ENCODE measurements around the gene PRF1. TPM values are rescaled to one million over a fixed set of nuclear protein-coding genes. Genes with fewer than 3 reads are reported as not detected.
"Not testable (repeated sequence)": the region's sequence is repeated elsewhere in the genome, so short reads cannot be mapped to it uniquely, and the experiment has no call there.

PRF1 gene
- total RNA-seq, 1 donor from 2014 or later = 103 TPM

DNA sequence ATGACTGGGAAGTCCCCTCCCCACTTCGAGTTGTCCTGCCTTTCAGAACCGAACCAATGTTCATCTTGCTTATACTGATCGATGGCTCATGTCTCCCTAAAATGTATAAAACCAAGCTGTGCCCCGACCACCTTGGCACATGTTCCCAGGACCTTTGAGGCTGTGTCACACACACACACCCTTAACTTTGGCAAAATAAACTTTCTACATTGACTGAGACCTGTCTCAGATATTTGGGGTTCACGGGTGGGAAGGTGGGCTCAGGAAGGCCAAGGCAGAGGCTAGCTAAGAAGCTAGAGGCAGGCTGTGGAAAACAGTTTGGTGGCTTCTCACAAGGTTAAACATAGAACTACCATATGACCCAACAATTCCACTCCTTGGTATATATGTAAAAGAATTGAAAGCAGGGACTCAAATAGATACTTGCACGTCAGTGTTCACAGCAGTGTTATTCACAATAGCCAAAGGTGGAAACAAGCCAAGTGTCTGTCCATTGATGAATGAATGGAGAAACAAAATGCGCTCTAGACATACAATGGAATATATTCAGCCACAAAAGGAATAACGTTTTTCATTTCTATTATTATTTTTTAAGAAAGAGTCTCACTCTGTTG lies 15.4 kb downstream of the PRF1 start:
- no peak overlapping the region for H3K4me3 Mint-ChIP-seq
- H3K27ac Mint-ChIP-seq = peak overlapping the region; percentile 92
- intact Hi-C loops (cut with micrococcal nuclease) = loop anchor here (1.0 kb wide), 4 partner anchors 9 to 69 kb away; no protein-coding TSS in a partner anchor
- H3K36me3 Mint-ChIP-seq (ENCODE audit: low read depth) = no peaks in the 10 kb centered on the region
- no peaks in the 10 kb centered on the region for H3K9me3 Mint-ChIP-seq
- no peak for DNase-seq (ENCODE audit: low spot score)
- H3K4me1 Mint-ChIP-seq (ENCODE audit: low read depth) = peaks cover 26% of the 10 kb centered on the region
- H3K27me3 Mint-ChIP-seq (ENCODE audit: insufficient read depth) = peaks cover 11% of the 10 kb centered on the region

DNA sequence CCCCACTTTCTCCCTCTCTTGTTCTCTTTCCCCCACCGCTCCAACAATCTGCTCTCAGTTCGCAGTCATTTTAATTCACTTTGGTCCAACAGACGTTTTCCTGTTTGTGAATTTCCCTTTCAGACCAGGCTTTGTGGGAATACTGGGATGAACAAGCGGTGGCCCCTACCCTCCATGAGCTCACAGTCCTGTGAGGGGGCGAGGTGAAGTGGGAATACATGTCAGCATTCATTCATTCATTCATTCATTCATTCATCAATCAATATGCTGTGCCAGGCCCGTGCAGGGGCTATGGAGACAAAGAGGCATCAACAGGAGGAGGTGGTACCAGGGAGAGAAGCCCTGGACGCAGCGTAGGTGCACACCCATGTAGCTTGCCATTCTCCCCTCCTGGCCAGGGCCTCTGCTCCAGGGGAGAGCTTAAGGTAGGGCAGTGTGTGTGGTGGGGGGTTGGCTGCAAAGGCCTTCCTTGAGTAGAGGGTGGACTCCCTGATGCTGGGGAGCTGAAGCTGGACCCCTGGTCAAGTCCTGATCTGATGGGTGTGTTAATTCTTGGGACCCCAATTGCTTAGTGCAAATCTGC lies 16.1 kb downstream of the PRF1 start:
- Mint-ChIP-seq H3K9me3 (no peaks in the 10 kb centered on the region), H3K27ac (peak overlapping the region; percentile 92), H3K27me3 (ENCODE audit: insufficient read depth) (peaks cover 11% of the 10 kb centered on the region), H3K36me3 (ENCODE audit: low read depth) (no peaks in the 10 kb centered on the region), H3K4me1 (ENCODE audit: low read depth) (peaks cover 22% of the 10 kb centered on the region), H3K4me3 (no peak overlapping the region)
- DNase-seq (ENCODE audit: low spot score) = no peak
- intact Hi-C loops (cut with micrococcal nuclease) = no loop called here

DNA sequence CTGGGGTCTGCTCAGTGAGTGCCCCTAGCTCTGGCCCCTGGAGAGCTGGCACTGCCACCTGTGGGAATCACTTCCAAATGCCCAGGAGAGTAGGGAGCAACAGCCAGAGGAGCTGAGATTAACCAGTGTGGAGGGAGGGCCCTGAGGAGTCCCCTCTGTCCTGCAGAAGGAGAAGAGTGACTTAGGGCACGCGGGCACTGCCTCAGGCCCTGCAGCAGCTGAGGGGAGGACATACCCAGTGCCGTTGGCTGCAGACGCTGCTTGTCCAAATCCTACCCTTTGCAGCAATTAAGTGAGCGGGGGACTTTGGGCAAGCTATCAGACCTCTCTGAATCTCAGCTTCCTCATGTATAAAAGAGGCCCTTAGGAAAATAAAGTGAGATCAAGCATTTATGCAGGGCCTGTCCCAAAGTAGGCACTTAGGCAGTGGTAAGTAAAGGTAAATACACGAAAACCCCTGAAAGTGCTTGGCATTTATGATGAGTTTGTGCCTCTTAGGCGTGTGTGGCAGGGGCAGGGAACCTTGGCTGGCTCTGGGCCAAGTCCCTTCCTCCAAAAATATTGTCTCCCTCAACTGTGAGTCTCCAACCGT lies 16.9 kb downstream of the PRF1 start:
- intact Hi-C loops (cut with micrococcal nuclease) = no loop called here
- Mint-ChIP-seq H3K36me3 (ENCODE audit: low read depth) (no peaks in the 10 kb centered on the region), H3K27me3 (ENCODE audit: insufficient read depth) (peaks cover 6% of the 10 kb centered on the region), H3K9me3 (no peaks in the 10 kb centered on the region), H3K27ac (no peak overlapping the region), H3K4me1 (ENCODE audit: low read depth) (peaks cover 22% of the 10 kb centered on the region), H3K4me3 (no peak overlapping the region)
- DNase-seq (ENCODE audit: low spot score) = no peak

DNA sequence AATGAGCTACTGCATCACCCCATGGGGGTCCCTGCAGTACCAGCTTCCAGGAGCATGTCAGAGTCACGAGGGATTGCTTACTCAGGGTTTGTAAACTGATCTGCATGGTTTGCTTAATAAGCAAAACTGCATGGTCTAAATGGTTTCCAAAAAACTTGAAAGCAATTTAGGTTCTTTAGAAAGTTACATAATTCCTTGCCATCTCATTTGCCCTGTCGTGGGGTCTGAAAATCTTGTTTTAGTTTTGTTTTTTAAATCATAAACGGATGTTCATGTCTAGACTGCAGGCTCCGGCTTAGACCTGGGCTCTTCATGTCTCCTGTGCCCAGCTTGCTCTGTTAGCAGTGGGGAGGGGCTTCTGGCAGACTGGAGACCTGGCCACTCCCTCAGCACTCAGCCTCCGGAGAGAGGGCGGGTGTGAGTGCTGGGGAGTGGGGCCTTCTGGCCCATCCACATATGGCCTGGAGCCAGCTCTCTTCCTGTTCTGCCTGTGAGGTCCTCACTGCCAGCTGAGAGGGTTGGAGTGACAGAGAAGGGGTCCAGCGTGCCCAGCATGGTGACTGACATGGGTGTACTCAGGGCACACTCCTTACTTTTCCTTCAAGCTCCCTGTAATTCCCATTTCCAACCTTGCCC lies 17.5 kb downstream of the PRF1 start:
- H3K27ac Mint-ChIP-seq = no peak overlapping the region

DNA sequence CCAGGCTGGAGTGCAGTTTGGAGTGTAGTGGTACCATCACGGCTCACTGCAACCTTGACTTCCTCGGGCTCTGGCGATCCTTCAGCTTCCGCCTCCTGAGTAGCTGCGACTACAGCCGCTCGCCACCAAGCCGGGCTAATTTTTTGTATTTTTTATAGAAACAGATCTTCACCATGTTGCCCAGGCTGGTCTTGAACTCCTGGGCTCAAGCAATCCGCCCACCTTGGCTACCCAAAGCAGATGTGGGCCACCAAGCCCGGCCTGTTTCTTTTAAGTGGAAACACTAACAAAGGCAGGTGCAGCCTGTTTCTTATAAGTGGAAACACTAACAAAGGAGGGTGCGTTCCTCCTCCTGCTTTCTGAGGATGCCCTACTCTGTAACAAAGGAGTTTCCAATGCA lies 18.2 kb downstream of the PRF1 start:
- H3K9me3 Mint-ChIP-seq = no peaks in the 10 kb centered on the region
- no peak overlapping the region for H3K4me3 Mint-ChIP-seq
- DNase-seq (ENCODE audit: low spot score) = no peak

More for the DNA sequence above, 17.5 kb downstream of the PRF1 start:
- DNase-seq (ENCODE audit: low spot score) = no peak
- Mint-ChIP-seq H3K4me3 (no peak overlapping the region), H3K36me3 (ENCODE audit: low read depth) (no peaks in the 10 kb centered on the region), H3K4me1 (ENCODE audit: low read depth) (peaks cover 25% of the 10 kb centered on the region), H3K27me3 (ENCODE audit: insufficient read depth) (peaks cover 5% of the 10 kb centered on the region), H3K9me3 (no peaks in the 10 kb centered on the region)
- intact Hi-C loops (cut with micrococcal nuclease) = no loop called here

DNA sequence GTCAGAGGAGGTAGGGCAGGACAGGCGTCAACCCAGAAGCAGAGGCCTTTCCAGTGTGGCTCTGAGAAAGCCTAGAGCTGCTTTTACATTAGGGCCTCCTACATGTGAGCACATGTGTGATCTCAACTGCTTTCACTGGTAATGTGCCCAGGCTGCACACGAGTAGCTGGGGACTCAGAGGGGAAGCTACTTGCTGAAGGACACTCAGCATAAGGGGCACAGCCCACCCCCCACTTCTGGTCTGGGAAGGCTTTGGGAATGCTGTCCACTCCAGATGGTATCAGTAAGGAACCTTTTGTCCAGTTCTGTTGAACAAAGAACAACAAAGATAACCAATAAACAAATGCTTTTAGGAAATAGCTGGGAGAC lies 18.9 kb downstream of the PRF1 start:
- Mint-ChIP-seq H3K9me3 (no peaks in the 10 kb centered on the region), H3K36me3 (ENCODE audit: low read depth) (peaks cover 2% of the 10 kb centered on the region), H3K27ac (no peak overlapping the region), H3K4me1 (ENCODE audit: low read depth) (peaks cover 36% of the 10 kb centered on the region), H3K27me3 (ENCODE audit: insufficient read depth) (peaks cover 5% of the 10 kb centered on the region), H3K4me3 (no peak overlapping the region)
- no peak for DNase-seq (ENCODE audit: low spot score)
- intact Hi-C loops (cut with micrococcal nuclease) = no loop called here

More for the DNA sequence above, 18.2 kb downstream of the PRF1 start:
- Mint-ChIP-seq H3K4me1 (ENCODE audit: low read depth) (peaks cover 32% of the 10 kb centered on the region), H3K27ac (no peak overlapping the region), H3K27me3 (ENCODE audit: insufficient read depth) (peaks cover 5% of the 10 kb centered on the region), H3K36me3 (ENCODE audit: low read depth) (peaks cover 2% of the 10 kb centered on the region)
- intact Hi-C loops (cut with micrococcal nuclease) = no loop called here

DNA sequence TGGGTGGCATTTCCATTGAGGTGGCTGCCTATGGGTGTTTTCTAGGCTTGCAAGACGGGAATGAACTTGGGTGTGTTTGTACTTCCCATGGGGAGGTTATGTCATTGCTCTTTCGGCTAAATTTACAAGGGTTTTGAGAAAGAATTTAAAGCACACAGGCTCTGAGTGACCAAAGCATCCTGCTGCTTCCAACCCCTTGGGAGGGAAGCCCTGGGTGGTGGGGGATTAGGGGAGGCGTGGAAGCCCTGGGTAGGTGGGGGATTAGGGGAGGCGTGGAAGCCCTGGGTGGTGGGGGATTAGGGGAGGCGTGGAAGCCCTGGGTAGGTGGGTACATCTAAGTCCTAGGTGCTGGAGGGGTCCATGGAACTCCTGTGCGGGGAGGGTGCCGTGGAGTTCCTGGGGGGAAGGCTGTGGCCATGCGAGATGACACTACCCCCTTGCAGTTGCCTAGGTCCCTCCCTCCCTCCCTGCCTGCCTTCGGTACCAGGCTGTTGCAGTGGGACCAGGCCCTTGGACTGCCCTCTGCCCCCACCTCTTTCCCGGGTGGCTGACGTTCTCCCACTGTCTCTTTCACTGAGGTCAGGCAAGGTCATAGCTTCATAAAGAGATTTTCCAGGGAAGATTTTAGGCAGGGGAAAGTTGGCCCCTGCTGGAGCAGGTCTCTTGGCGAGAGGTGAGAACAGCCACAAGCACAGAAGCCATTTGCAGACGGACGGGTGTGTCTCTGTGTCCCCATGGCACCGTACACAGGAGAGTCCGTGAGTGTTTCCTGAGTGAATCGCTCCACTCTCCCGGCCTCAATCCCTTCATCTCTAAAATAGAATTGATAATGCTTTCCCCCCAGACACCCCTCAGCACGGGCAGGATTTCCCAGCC lies 19.5 kb downstream of the PRF1 start:
- intact Hi-C loops (cut with micrococcal nuclease) = no loop called here
- H3K36me3 Mint-ChIP-seq (ENCODE audit: low read depth) = peaks cover 2% of the 10 kb centered on the region
- H3K27me3 Mint-ChIP-seq (ENCODE audit: insufficient read depth) = peaks cover 5% of the 10 kb centered on the region
- no peaks in the 10 kb centered on the region for H3K9me3 Mint-ChIP-seq
- no peak for DNase-seq (ENCODE audit: low spot score)
- H3K27ac Mint-ChIP-seq = no peak overlapping the region
- H3K4me3 Mint-ChIP-seq = no peak overlapping the region
- peaks cover 37% of the 10 kb centered on the region for H3K4me1 Mint-ChIP-seq (ENCODE audit: low read depth)

DNA sequence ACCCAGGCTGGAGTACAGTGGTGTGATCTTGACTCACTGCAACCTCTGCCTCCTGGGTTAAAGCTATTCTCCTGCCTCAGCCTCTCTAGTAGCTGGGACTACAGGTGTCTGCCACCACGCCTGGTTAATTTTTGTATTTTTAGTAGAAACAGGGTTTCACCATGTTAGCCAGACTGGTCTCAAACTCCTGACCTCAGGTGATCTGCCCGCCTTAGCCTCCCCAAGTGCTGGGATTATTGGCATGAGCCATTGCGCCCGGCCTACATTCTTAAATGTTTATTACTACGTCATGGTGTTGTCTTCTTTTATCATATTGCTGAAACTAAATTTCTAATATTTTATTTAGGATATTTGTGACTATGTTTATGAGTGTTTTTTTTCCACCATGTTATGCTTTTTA lies 21.4 kb downstream of the PRF1 start:
- H3K36me3 Mint-ChIP-seq (ENCODE audit: low read depth); H3K27me3 Mint-ChIP-seq (ENCODE audit: insufficient read depth); H3K4me3 Mint-ChIP-seq; H3K9me3 Mint-ChIP-seq; DNase-seq (ENCODE audit: low spot score); intact Hi-C loops (cut with micrococcal nuclease); H3K27ac Mint-ChIP-seq: not testable (repeated sequence)
- peaks cover 42% of the 10 kb centered on the region for H3K4me1 Mint-ChIP-seq (ENCODE audit: low read depth)

DNA sequence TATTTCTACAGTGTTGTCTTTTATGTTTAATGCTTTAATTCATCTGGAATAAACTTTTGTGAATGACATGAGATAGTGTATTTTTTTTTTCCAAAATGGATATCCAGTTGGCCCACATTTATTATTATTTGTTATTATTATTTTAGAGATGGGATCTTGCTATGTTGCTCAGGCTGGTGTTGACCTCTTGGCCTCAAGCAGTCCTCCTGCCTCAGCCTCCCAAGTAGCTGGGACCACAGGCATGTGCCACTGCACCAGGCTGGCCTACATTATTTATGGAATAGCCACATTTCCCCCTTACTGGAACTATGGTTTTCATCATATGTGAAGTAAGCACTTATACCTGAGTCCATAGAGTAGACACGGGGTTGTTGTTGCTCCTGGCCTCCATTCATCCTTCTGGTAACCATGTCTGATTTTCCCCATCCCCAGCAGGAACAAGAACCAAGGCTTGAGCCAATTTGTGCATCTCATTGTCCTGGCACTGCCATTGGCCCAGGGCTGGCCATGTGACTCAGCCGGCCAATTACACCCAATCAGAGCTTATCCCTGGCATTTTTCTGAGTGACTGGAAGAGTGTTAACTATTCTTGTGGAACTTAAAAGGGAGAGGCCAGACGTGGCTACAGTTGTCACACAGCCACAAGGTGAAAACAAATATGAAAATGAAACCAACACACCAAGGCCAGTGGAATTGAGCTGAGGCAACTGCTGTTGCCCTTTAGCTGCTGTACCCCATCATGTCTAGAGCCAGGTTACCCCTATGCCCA lies 23.1 kb downstream of the PRF1 start:
- DNase-seq (ENCODE audit: low spot score) = peak; percentile 29
- peak overlapping the region; percentile 88 for H3K27ac Mint-ChIP-seq
- peak overlapping the region; percentile 61 for H3K4me3 Mint-ChIP-seq
- peaks cover 2% of the 10 kb centered on the region for H3K36me3 Mint-ChIP-seq (ENCODE audit: low read depth)
- peaks cover 5% of the 10 kb centered on the region for H3K27me3 Mint-ChIP-seq (ENCODE audit: insufficient read depth)
- intact Hi-C loops (cut with micrococcal nuclease) = loop anchor here (1.0 to 10.0 kb wide), 7 partner anchors 15 to 1517 kb away; partner anchors contain the start of genes PPA1 and TYSND1
- H3K4me1 Mint-ChIP-seq (ENCODE audit: low read depth) = peaks cover 49% of the 10 kb centered on the region
- H3K9me3 Mint-ChIP-seq = no peaks in the 10 kb centered on the region

DNA sequence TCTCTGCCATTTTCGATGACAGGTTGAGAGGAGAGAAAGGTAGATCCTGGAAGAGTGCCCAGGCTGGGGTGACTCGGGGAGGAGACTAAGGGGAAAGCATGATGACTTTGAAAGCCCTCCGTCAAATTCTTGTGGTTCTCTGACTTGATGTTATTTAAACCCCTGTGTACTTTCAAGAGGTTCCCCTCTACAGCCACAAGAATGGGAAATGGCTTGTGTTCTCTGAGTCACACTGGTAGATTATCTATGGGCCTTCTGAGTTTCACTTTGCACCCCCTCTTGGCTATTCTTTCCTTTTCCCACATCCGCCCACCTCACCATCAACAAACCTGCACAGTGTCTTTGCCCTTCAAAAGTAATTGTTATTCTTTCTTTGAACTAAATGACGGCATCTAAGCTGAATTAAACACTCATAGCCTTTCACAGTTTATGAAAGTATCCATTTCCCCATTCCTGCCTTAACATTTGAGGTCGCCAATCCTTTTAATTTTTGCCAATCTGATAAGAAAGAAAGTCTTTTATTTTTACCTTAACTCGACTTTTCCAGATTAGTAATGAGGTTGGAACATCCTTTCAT lies 24.1 kb downstream of the PRF1 start:
- peaks cover 2% of the 10 kb centered on the region for H3K36me3 Mint-ChIP-seq (ENCODE audit: low read depth)
- intact Hi-C loops (cut with micrococcal nuclease) = loop anchor here (1.0 to 10.0 kb wide), 10 partner anchors 9 to 1518 kb away; partner anchors contain the start of genes PPA1, PRF1 and TYSND1

DNA sequence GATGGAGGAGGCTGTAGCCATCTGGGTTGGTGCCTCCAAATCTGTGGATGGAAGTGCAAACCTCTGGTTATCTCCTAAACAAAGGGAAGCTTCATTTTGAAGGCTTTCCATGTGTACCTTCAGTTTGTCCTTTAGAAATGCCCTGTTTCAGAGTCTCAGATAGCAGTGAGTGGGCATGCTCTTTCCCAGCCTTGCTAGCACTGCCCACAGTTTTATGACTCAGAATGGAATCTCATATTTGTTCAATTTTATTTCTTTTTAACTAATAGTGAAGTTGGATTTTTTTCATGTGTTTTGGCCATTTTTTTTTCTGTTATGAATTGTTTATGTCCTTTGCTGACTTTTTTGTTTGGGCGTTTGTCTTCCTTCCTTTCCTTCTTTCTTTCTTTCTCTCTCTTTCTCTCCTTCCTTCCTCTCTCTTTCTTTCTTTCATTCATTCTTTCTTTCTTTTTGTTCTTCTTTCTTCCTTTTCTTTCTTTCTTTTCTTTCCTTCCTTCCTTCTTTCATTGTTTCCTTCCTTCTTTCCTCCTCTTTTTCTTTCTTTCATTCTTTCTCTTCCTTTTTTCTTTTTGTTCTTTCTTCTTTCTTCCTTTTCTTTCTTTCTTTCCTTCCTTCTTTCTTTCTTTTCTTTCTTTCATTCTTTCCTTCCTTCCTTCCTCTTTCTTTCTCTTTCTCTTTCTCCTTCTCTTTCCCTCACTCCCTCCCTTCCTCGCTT lies 25.6 kb downstream of the PRF1 start:
- H3K27me3 Mint-ChIP-seq (ENCODE audit: insufficient read depth) = no peaks in the 10 kb centered on the region
- DNase-seq (ENCODE audit: low spot score) = no peak
- peak overlapping the region; percentile 76 for H3K27ac Mint-ChIP-seq
- H3K9me3 Mint-ChIP-seq = no peaks in the 10 kb centered on the region
- intact Hi-C loops (cut with micrococcal nuclease) = loop anchor here (5.0 to 10.0 kb wide), 3 partner anchors 255 to 430 kb away; partner anchors contain the start of genes PPA1 and TYSND1
- peak overlapping the region; percentile 52 for H3K4me3 Mint-ChIP-seq
- peaks cover 2% of the 10 kb centered on the region for H3K36me3 Mint-ChIP-seq (ENCODE audit: low read depth)
- H3K4me1 Mint-ChIP-seq (ENCODE audit: low read depth) = peaks cover 49% of the 10 kb centered on the region

More for the DNA sequence above, 24.1 kb downstream of the PRF1 start:
- peak overlapping the region; percentile 88 for H3K27ac Mint-ChIP-seq
- peak; percentile 65 for DNase-seq (ENCODE audit: low spot score)
- H3K9me3 Mint-ChIP-seq = no peaks in the 10 kb centered on the region
- H3K4me1 Mint-ChIP-seq (ENCODE audit: low read depth) = peaks cover 49% of the 10 kb centered on the region
- peak overlapping the region; percentile 52 for H3K4me3 Mint-ChIP-seq
- H3K27me3 Mint-ChIP-seq (ENCODE audit: insufficient read depth) = peaks cover 5% of the 10 kb centered on the region

Measured in activated T-helper 1 cell treated with anti-CD3 and anti-CD28 coated beads, Interleukin-12 subunit alpha, Interleukin-12 subunit beta, Interleukin-2, Interleukin-4 antibody, amounts not matched to agents 30 ng/mL and 10 ng/mL and 1 ng/mL, durations not matched to agents 14 hours and 24 hours and 36 hours (primary cell).